ENCODE data around the gene PLA2G4B. TPM values are rescaled to one million over a fixed set of nuclear protein-coding genes. Genes with fewer than 3 reads are reported as not detected.

Gene PLA2G4B
- total RNA-seq, 1 experiment from 2014 or later: 7.8 TPM

DNA sequence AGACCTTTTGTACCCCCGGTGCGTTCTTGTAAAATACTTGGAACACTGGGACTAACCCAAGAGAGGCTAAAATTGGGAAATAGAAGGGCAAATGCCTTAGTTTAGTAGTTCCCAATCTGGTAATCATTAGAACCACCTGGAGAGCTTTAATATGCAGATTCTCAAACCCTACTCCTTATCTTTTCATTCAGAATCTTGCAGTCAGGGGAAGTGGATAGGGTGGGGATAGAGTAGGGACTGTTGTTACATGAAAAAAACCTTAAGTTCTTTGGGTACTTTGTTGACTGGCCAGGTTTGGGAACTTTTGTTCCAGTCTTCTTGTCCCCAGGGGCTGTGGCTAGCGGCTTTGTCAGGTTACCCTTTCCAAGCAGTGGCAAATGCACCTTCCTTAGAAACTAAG is 48.5 kb upstream of the PLA2G4B start:
- POLR2A ChIA-PET (ENCODE audit: unreplicated experiment): no interaction called here
- no peaks in the 10 kb centered on the region for H3K27me3 ChIP-seq (ENCODE audit: insufficient read depth, low read depth)
- H3K27ac ChIP-seq: no peak overlapping the region
- TF ChIP-seq EZH2 (IDR thresholded peaks at IDR 0.05; ENCODE audit: low read depth) (no peak), CTCF (conservative IDR thresholded peaks at IDR 0.05) (no peak)
- CTCF ChIA-PET: no interaction called here
- no peak overlapping the region for H2AFZ ChIP-seq
- no peaks in the 10 kb centered on the region for H3K79me2 ChIP-seq (ENCODE audit: low read depth)
- H3K36me3 ChIP-seq (ENCODE audit: low read depth): no peaks in the 10 kb centered on the region
- peaks cover 16% of the 10 kb centered on the region for H3K4me1 ChIP-seq (replicated peaks; ENCODE audit: insufficient read depth)
- DNase-seq: no peak
- peak overlapping the region; percentile 24 for H3K4me2 ChIP-seq
- intact Hi-C loops (cut with micrococcal nuclease; ENCODE audit: unreplicated experiment): no loop called here
- no peaks in the 10 kb centered on the region for H3K9me3 ChIP-seq (ENCODE audit: insufficient read depth, low read depth)
- H3K4me3 ChIP-seq: no peak overlapping the region
- no peaks in the 10 kb centered on the region for H4K20me1 ChIP-seq (ENCODE audit: insufficient read depth)
- BruUV-seq (replicated peaks): no TSS peak
- no peaks in the 10 kb centered on the region for H3K9me2 ChIP-seq (ENCODE audit: insufficient read depth)
- no peaks in the 10 kb centered on the region for H3F3A ChIP-seq (ENCODE audit: insufficient read depth, low read depth)

DNA sequence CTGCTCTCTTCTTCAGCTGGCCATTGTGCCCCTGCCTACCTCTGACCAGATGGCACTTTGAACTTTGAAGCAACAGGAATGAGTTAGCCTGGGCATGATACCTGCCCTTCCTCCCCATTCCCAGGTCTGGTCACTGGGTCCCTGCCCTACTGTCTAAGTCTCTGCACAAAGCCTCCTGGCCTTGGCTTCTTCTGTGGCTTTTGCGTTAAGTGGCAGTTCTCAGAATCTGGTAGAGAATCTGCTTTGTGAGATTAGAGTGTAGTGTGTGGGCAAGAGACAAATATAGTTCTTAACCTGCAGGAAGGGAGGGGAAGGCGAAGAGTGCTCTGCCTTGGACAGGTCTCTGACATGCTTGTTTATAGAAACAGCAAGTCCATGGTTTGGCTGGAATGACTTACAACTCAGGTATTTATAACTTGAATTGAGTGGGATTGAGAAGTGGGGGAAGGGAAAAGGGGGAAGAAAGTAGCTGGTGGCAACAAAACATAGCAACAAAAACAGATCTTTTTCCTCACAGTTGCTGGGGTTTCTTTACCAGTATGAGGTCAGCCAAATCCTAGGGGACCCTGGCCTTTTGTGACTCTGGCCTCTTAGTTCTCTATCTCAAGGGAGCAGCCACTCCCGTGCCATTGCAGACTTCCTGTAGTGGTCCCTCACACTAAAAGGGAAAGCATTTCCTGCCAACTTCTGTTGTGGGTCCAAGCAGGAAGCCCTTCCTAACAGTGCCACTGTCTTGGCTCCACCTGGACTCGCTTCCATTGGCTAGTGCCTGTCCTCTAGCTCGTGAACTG is 47.7 kb upstream of the PLA2G4B start:
- H3K9me2 ChIP-seq (ENCODE audit: insufficient read depth): no peaks in the 10 kb centered on the region
- H3K4me1 ChIP-seq (replicated peaks; ENCODE audit: insufficient read depth): peaks cover 16% of the 10 kb centered on the region
- no peaks in the 10 kb centered on the region for H3K79me2 ChIP-seq (ENCODE audit: low read depth)
- intact Hi-C loops (cut with micrococcal nuclease; ENCODE audit: unreplicated experiment): no loop called here
- H3F3A ChIP-seq (ENCODE audit: insufficient read depth, low read depth): no peaks in the 10 kb centered on the region
- no peaks in the 10 kb centered on the region for H4K20me1 ChIP-seq (ENCODE audit: insufficient read depth)
- H2AFZ ChIP-seq: no peak overlapping the region
- no peaks in the 10 kb centered on the region for H3K36me3 ChIP-seq (ENCODE audit: low read depth)
- peak overlapping the region; percentile 24 for H3K4me2 ChIP-seq
- H3K9me3 ChIP-seq (ENCODE audit: insufficient read depth, low read depth): no peaks in the 10 kb centered on the region
- TF ChIP-seq EZH2 (IDR thresholded peaks at IDR 0.05; ENCODE audit: low read depth) (no peak), CTCF (conservative IDR thresholded peaks at IDR 0.05) (no peak)
- ChIA-PET POLR2A (ENCODE audit: unreplicated experiment) (interaction anchor here (0.6 to 1.1 kb wide), 3 partner anchors 17 to 181 kb away, joined by 3 to 6 read pairs (median 5); partner anchors contain the start of genes EHD4 and MAPKBP1), CTCF (no interaction called here)
- no peaks in the 10 kb centered on the region for H3K27me3 ChIP-seq (ENCODE audit: insufficient read depth, low read depth)
- DNase-seq: peak; percentile 41 to 71
- H3K4me3 ChIP-seq: no peak overlapping the region
- no TSS peak for BruUV-seq (replicated peaks)
- H3K27ac ChIP-seq: 0 out of 2 replicates have a peak overlapping the region, but pooled peaks have one; percentile 43

DNA sequence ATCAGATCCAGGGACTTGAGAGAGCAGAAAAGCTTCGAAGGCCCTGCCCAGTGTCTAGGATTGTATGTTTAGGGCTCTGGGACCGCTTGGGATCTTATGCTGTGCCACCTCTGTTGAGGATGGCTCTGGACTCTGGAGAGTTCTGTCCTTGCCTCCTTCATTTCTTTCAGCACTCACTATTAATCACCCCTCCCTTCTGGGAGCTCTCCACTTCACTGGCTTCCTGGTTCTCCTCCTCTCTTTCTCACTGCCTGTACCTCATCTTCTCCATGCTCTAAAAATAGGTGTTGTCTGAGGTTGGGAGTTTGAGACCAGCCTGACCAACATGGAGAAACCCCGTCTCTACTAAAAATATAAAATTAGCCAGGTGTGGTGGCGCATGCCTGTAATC is 47.1 kb upstream of the PLA2G4B start:
- H4K20me1 ChIP-seq (ENCODE audit: insufficient read depth): no peaks in the 10 kb centered on the region
- H3K27me3 ChIP-seq (ENCODE audit: insufficient read depth, low read depth): no peaks in the 10 kb centered on the region
- H3K4me1 ChIP-seq (replicated peaks; ENCODE audit: insufficient read depth): peaks cover 16% of the 10 kb centered on the region
- no peak overlapping the region for H3K4me3 ChIP-seq
- H3F3A ChIP-seq (ENCODE audit: insufficient read depth, low read depth): no peaks in the 10 kb centered on the region
- H3K4me2 ChIP-seq: no peak overlapping the region
- CTCF ChIA-PET: no interaction called here
- POLR2A ChIA-PET (ENCODE audit: unreplicated experiment): interaction anchor here (0.6 to 1.1 kb wide), 2 partner anchors 17 to 169 kb away, joined by 3 to 6 read pairs; partner anchors contain the start of gene MAPKBP1
- no peaks in the 10 kb centered on the region for H3K36me3 ChIP-seq (ENCODE audit: low read depth)
- no peak for DNase-seq
- intact Hi-C loops (cut with micrococcal nuclease; ENCODE audit: unreplicated experiment): no loop called here
- no TSS peak for BruUV-seq (replicated peaks)
- TF ChIP-seq EZH2 (IDR thresholded peaks at IDR 0.05; ENCODE audit: low read depth): no peak
- TF ChIP-seq CTCF (conservative IDR thresholded peaks at IDR 0.05): no peak
- H3K79me2 ChIP-seq (ENCODE audit: low read depth): no peaks in the 10 kb centered on the region
- 0 out of 2 replicates have a peak overlapping the region, but pooled peaks have one; percentile 43 for H3K27ac ChIP-seq
- no peaks in the 10 kb centered on the region for H3K9me2 ChIP-seq (ENCODE audit: insufficient read depth)
- no peak overlapping the region for H2AFZ ChIP-seq
- H3K9me3 ChIP-seq (ENCODE audit: insufficient read depth, low read depth): no peaks in the 10 kb centered on the region

All from PC-9 (cell line).